Endothelial cell (in vitro differentiated cells): ENCODE data around the gene TRPM2. TPM values are rescaled to one million over a fixed set of nuclear protein-coding genes. Genes with fewer than 3 reads are reported as not detected.

Experiments
- DNase-seq: peaks from one replicate; pipeline ENCODE4 v3.0.0; 2021; ENCODE audit warnings: low spot score
- H3K27ac Mint-ChIP-seq: one replicate; pipeline ENCODE4 v1.8.0; 2021; ENCODE audit warnings: mixed read lengths, inconsistent platforms; ENCODE audit not compliant: unreplicated experiment
- H3K27me3 Mint-ChIP-seq: one replicate; pipeline ENCODE4 v1.8.0; 2021; ENCODE audit warnings: mild to moderate bottlenecking, moderate library complexity, mixed read lengths, inconsistent platforms; ENCODE audit not compliant: unreplicated experiment
- H3K36me3 Mint-ChIP-seq: one replicate; pipeline ENCODE4 v1.8.0; 2021; ENCODE audit warnings: mild to moderate bottlenecking, low read depth, mixed read lengths, inconsistent platforms; ENCODE audit not compliant: unreplicated experiment
- H3K4me1 Mint-ChIP-seq: one replicate; pipeline ENCODE4 v1.8.0; 2021; ENCODE audit warnings: mild to moderate bottlenecking, mixed read lengths, inconsistent platforms; ENCODE audit not compliant: unreplicated experiment
- H3K4me3 Mint-ChIP-seq: one replicate; pipeline ENCODE4 v1.8.0; 2021; ENCODE audit warnings: mild to moderate bottlenecking, mixed read lengths, inconsistent platforms; ENCODE audit not compliant: unreplicated experiment
- H3K9me3 Mint-ChIP-seq: one replicate; pipeline ENCODE4 v1.8.0; 2021; ENCODE audit warnings: mixed read lengths, inconsistent platforms; ENCODE audit not compliant: unreplicated experiment
- total RNA-seq: library from RNA; stranded (reverse); fragmentation: NEBNext Ultra II Directional; extraction: Animal tissue kit (Norgen Biotek cat#: 25700); gene quantifications from one replicate; pipeline ENCODE4 v1.2.1, GENCODE V29; 2021; ENCODE audit not compliant: unreplicated experiment
- TF ChIP-seq, protein P1 (sequence below): fragments of 200-600 bp; sonication (generic); IDR thresholded peaks from one replicate; pipeline ENCODE4 v1.5.0; 2021; ENCODE audit warnings: antibody characterized with exemption; ENCODE audit not compliant: unreplicated experiment

Gene TRPM2
- total RNA-seq, 1 donor from 2014 or later = 0.15 TPM

- Mint-ChIP-seq H3K27ac (no peak overlapping the region), H3K9me3 (no peaks in the 10 kb centered on the region), H3K4me1 (no peaks in the 10 kb centered on the region), H3K27me3 (peaks cover 8% of the 10 kb centered on the region), H3K36me3 (no peaks in the 10 kb centered on the region), H3K4me3 (no peak overlapping the region)
- DNase-seq = no peak
- TF ChIP-seq, protein P1, sequence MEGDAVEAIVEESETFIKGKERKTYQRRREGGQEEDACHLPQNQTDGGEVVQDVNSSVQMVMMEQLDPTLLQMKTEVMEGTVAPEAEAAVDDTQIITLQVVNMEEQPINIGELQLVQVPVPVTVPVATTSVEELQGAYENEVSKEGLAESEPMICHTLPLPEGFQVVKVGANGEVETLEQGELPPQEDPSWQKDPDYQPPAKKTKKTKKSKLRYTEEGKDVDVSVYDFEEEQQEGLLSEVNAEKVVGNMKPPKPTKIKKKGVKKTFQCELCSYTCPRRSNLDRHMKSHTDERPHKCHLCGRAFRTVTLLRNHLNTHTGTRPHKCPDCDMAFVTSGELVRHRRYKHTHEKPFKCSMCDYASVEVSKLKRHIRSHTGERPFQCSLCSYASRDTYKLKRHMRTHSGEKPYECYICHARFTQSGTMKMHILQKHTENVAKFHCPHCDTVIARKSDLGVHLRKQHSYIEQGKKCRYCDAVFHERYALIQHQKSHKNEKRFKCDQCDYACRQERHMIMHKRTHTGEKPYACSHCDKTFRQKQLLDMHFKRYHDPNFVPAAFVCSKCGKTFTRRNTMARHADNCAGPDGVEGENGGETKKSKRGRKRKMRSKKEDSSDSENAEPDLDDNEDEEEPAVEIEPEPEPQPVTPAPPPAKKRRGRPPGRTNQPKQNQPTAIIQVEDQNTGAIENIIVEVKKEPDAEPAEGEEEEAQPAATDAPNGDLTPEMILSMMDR = no peak
Observed at GRCh38 chr21:44437371-44437695, 83.9 kb downstream of the TRPM2 start.

GRCh38 chr21:44437696-44438431, 84.4 kb downstream of the TRPM2 start:
- TF ChIP-seq, protein P1 = no peak
- H3K36me3 Mint-ChIP-seq = no peaks in the 10 kb centered on the region
- H3K27me3 Mint-ChIP-seq = peaks cover 2% of the 10 kb centered on the region
- no peaks in the 10 kb centered on the region for H3K4me1 Mint-ChIP-seq
- no peak overlapping the region for H3K27ac Mint-ChIP-seq
- H3K4me3 Mint-ChIP-seq = no peak overlapping the region
- no peak for DNase-seq
- no peaks in the 10 kb centered on the region for H3K9me3 Mint-ChIP-seq

- DNase-seq = no peak
- no peaks in the 10 kb centered on the region for H3K9me3 Mint-ChIP-seq
- H3K4me3 Mint-ChIP-seq = no peak overlapping the region
- no peaks in the 10 kb centered on the region for H3K36me3 Mint-ChIP-seq
- TF ChIP-seq, protein P1 = no peak
- H3K4me1 Mint-ChIP-seq = no peaks in the 10 kb centered on the region
- no peak overlapping the region for H3K27ac Mint-ChIP-seq
- peaks cover 2% of the 10 kb centered on the region for H3K27me3 Mint-ChIP-seq
Observed at GRCh38 chr21:44438531-44439210, 85.2 kb downstream of the TRPM2 start.

DNA sequence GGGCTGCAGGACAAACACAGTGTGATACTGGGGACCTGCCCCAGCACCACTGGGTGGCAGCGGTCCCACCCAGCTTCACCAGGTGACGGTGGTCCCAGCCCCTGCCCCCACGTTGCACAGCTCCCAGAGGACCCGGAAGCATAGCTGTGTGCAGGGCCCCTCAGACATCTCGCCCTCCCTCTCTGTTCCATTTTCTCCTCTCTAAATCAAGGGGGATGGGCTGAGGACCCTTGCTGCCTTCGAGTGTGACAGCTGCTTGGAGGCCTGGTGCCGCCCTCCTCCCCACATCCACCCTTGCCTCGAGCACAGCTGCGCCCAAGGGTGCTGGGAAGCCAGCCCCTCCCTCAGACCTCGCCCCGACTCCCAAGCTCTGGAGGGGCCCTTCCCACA, 85.8 kb downstream of the TRPM2 start:
- H3K4me1 Mint-ChIP-seq = no peaks in the 10 kb centered on the region
- no peak overlapping the region for H3K27ac Mint-ChIP-seq
- no peak for DNase-seq
- no peak overlapping the region for H3K4me3 Mint-ChIP-seq
- H3K9me3 Mint-ChIP-seq = no peaks in the 10 kb centered on the region
- TF ChIP-seq, protein P1 = no peak
- H3K36me3 Mint-ChIP-seq = no peaks in the 10 kb centered on the region
- H3K27me3 Mint-ChIP-seq = peaks cover 2% of the 10 kb centered on the region
